CD14-positive monocyte (primary cell): ENCODE results near the gene ZBTB17. TPM values are rescaled to one million over a fixed set of nuclear protein-coding genes. Genes with fewer than 3 reads are reported as not detected.
A peak's percentile ranks its signal among the peaks of the same experiment; 100 is the strongest.

Experiments
- DNase-seq, 3 donors: peaks; one replicate each; pipeline ENCODE4 v3.0.0-alpha.2; 2011 to 2022
- H2AFZ ChIP-seq: 2 replicates; pipeline ENCODE4 v1.6.0; 2012; ENCODE audit warnings: mild to moderate bottlenecking, low read depth, low read length, inconsistent platforms; ENCODE audit not compliant: insufficient read depth, poor library complexity, severe bottlenecking
- H3K27ac ChIP-seq, 2 donors: 1 replicate in 1 of 2; 2 replicates in 1 of 2; pipeline ENCODE4 v1.5.1; 2012 to 2013; ENCODE audit warnings: low read length in 2 of 2, control low read depth in 1 of 2, inconsistent platforms in 1 of 2, low read depth in 1 of 2, mild to moderate bottlenecking in 1 of 2
- H3K27me3 ChIP-seq, 2 donors: one replicate each; pipeline versions ENCODE4 v1.6.0 to v1.6.1; 2011 to 2013; ENCODE audit warnings: low read length in 2 of 2; ENCODE audit not compliant: control insufficient read depth in 2 of 2, insufficient read depth in 2 of 2
- H3K36me3 ChIP-seq, 2 donors: replicated peaks in 1 of 2; 1 replicate in 1 of 2; 2 replicates in 1 of 2; pipeline versions ENCODE4 v1.5.1 to v1.6.1; 2012 to 2013; ENCODE audit warnings: low read length in 2 of 2, control low read depth in 1 of 2, inconsistent platforms in 1 of 2, mild to moderate bottlenecking in 1 of 2; ENCODE audit not compliant: insufficient read depth in 2 of 2, control insufficient read depth in 1 of 2
- H3K4me1 ChIP-seq, 2 donors: 1 replicate in 1 of 2; 2 replicates in 1 of 2; pipeline versions ENCODE4 v1.5.1 to v1.6.1; 2012 to 2013; ENCODE audit warnings: low read length in 2 of 2, control low read depth in 1 of 2, inconsistent platforms in 1 of 2, mild to moderate bottlenecking in 1 of 2, moderate library complexity in 1 of 2; ENCODE audit not compliant: insufficient read depth in 2 of 2, control insufficient read depth in 1 of 2
- H3K4me2 ChIP-seq: replicated peaks from 2 replicates; pipeline ENCODE3; 2012; ENCODE audit warnings: low read length, moderate library complexity, mild to moderate bottlenecking; ENCODE audit not compliant: poor library complexity, severe bottlenecking; ENCODE audit errors: extremely low read depth
- H3K4me3 ChIP-seq, 3 experiments: fragments of 200-600 bp in 1 of 3; sonication (generic) in 1 of 3; replicated peaks in 1 of 3; 1 replicate in 2 of 3; 2 replicates in 1 of 3; pipeline ENCODE4 v1.5.1; 2011 to 2013; ENCODE audit warnings: low read length in 3 of 3, mild to moderate bottlenecking in 3 of 3, control low read depth in 2 of 3, low read depth in 2 of 3, inconsistent platforms in 1 of 3, moderate library complexity in 1 of 3
- H3K79me2 ChIP-seq: 2 replicates; pipeline ENCODE4 v1.6.0; 2012; ENCODE audit warnings: mild to moderate bottlenecking, control low read depth, inconsistent platforms, low read length, moderate library complexity; ENCODE audit not compliant: insufficient read depth
- H3K9ac ChIP-seq: 2 replicates; pipeline ENCODE4 v1.6.0; 2017; ENCODE audit warnings: low read length, mild to moderate bottlenecking; ENCODE audit not compliant: insufficient read depth, poor library complexity, severe bottlenecking
- H3K9me3 ChIP-seq, 2 donors: replicated peaks in 1 of 2; 1 replicate in 1 of 2; 2 replicates in 1 of 2; pipeline versions ENCODE4 v1.5.1 to v1.6.1; 2012 to 2013; ENCODE audit warnings: low read length in 2 of 2, control low read depth in 1 of 2; ENCODE audit not compliant: control insufficient read depth in 1 of 2, insufficient read depth in 1 of 2
- H4K20me1 ChIP-seq: 2 replicates; pipeline ENCODE4 v1.6.0; 2012; ENCODE audit warnings: mild to moderate bottlenecking, low read length, control low read depth, moderate library complexity; ENCODE audit not compliant: insufficient read depth
- H3K27ac Mint-ChIP-seq, 7 donors: one replicate each; pipeline ENCODE4 v1.8.0; 2020; ENCODE audit warnings: mild to moderate bottlenecking in 7 of 7, mixed read lengths in 7 of 7, moderate library complexity in 6 of 7, inconsistent platforms in 2 of 7
- H3K27me3 Mint-ChIP-seq, 3 donors: one replicate each; pipeline ENCODE4 v1.8.0; 2021 to 2022; ENCODE audit warnings: low read depth in 3 of 3, mild to moderate bottlenecking in 3 of 3, mixed read lengths in 3 of 3, moderate library complexity in 3 of 3, inconsistent platforms in 1 of 3
- H3K36me3 Mint-ChIP-seq, 2 donors: one replicate each; pipeline ENCODE4 v1.8.0; 2020; ENCODE audit warnings: mixed read lengths in 2 of 2, inconsistent platforms in 1 of 2, mild to moderate bottlenecking in 1 of 2
- H3K4me1 Mint-ChIP-seq: one replicate; pipeline ENCODE4 v1.8.0; 2020; ENCODE audit warnings: mild to moderate bottlenecking, mixed read lengths
- H3K4me3 Mint-ChIP-seq, 2 donors: one replicate each; pipeline ENCODE4 v1.8.0; 2020; ENCODE audit warnings: mild to moderate bottlenecking in 2 of 2, mixed read lengths in 2 of 2, moderate library complexity in 1 of 2
- H3K9me3 Mint-ChIP-seq, 7 donors: one replicate each; pipeline ENCODE4 v1.8.0; 2020 to 2022; ENCODE audit warnings: mixed read lengths in 7 of 7, mild to moderate bottlenecking in 6 of 7, moderate library complexity in 6 of 7, inconsistent platforms in 2 of 7
- WGBS: methylation state at CpG from one replicate; pipeline ENCODE4 v1.1.5; 2013; ENCODE audit warnings: missing lambda C conversion rate; ENCODE audit not compliant: insufficient coverage; 5-methylcytosine and 5-hydroxymethylcytosine counted together
- intact Hi-C, 2 donors: fragments of 100-400 bp; cut with micrococcal nuclease; formaldehyde crosslinking; loops; one replicate each; pipeline versions ENCODE4 v1.15.0 to v1.15.1; 2023
- polyA plus RNA-seq, 3 donors: library from polyadenylated mRNA; depleted of rRNA in 1 of 3; unstranded in 2 of 3; stranded (reverse) in 1 of 3; fragments of 300-500 nt in 2 of 3; fragments of >200 nt in 1 of 3; fragmentation: Illumina TruSeq in 2 of 3; gene quantifications; 1 replicate in 2 of 3; 2 replicates in 1 of 3; pipeline ENCODE4 v1.2.3, GENCODE V29; 2012 to 2021
- TF ChIP-seq, protein P1 (sequence below): fragments of 200-600 bp; IDR thresholded peaks from one replicate; pipeline ENCODE4 v1.8.0; 2022; ENCODE audit warnings: antibody characterized with exemption, mild to moderate bottlenecking

Gene ZBTB17
- polyA plus RNA-seq, 3 donors, result 2.8 to 93.3 (median 7.6) TPM

DNA sequence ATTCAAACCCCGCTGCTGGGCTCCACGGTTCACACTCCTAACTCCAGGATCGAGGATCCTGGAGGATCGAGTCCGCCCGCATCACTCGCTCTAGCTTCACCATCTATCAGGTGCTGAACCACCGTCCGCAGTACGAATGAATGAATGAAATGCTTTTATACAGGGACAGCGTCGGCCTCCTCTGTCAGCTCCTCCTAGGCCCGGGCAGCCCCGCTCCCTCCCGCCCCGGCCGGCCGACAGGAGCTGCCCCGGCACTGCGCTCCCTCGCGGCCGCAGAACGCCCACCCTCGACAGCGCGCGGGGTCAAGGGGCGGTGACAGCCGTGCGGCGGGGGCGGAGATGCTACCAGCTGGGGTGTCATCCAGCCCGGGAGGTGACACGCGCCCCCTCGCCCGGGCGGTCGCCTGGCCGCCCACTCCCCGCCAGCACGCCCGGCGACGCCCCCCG is 520 bp downstream of the ZBTB17 start:
- intact Hi-C loops, result loop anchor here (2.0 to 5.0 kb wide), 2 partner anchors 27 to 38 kb away; no protein-coding TSS in a partner anchor
- peaks cover 20% of the 10 kb centered on the region for H3K4me1 Mint-ChIP-seq
- peaks cover 0 to 6% (median 1%) of the 10 kb centered on the region in 7 donors for H3K9me3 Mint-ChIP-seq
- H3K79me2 ChIP-seq, result peaks cover 49% of the 10 kb centered on the region
- peak overlapping the region; percentile 85 to 90 for H3K4me3 Mint-ChIP-seq
- H3K27me3 ChIP-seq, result no peaks in the 10 kb centered on the region
- H3K27ac Mint-ChIP-seq, result peak overlapping the region in 6 of 7 donors; percentile 80 to 92 (median 84)
- peak overlapping the region; percentile 89 for H3K9ac ChIP-seq
- peak overlapping the region; percentile 97 for H3K4me2 ChIP-seq
- H3K36me3 Mint-ChIP-seq, result peaks cover 22 to 33% of the 10 kb centered on the region in 2 donors
- H3K27ac ChIP-seq, result peak overlapping the region in 1 of 2 donors; percentile 80
- H3K4me1 ChIP-seq, result peaks cover 9 to 11% of the 10 kb centered on the region in 2 donors
- DNase-seq, result peak; percentile 10 to 44 (median 35)
- peaks cover 30% of the 10 kb centered on the region for H4K20me1 ChIP-seq
- TF ChIP-seq, protein P1, sequence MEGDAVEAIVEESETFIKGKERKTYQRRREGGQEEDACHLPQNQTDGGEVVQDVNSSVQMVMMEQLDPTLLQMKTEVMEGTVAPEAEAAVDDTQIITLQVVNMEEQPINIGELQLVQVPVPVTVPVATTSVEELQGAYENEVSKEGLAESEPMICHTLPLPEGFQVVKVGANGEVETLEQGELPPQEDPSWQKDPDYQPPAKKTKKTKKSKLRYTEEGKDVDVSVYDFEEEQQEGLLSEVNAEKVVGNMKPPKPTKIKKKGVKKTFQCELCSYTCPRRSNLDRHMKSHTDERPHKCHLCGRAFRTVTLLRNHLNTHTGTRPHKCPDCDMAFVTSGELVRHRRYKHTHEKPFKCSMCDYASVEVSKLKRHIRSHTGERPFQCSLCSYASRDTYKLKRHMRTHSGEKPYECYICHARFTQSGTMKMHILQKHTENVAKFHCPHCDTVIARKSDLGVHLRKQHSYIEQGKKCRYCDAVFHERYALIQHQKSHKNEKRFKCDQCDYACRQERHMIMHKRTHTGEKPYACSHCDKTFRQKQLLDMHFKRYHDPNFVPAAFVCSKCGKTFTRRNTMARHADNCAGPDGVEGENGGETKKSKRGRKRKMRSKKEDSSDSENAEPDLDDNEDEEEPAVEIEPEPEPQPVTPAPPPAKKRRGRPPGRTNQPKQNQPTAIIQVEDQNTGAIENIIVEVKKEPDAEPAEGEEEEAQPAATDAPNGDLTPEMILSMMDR, result no peak
- no peaks in the 10 kb centered on the region for H3K9me3 ChIP-seq
- peak overlapping the region; percentile 92 to 98 (median 95) for H3K4me3 ChIP-seq
- peak overlapping the region; percentile 91 for H2AFZ ChIP-seq
- WGBS, result under 1% methylated on average over 40 of the region's 47 CpGs
- no peaks in the 10 kb centered on the region for H3K27me3 Mint-ChIP-seq
- H3K36me3 ChIP-seq, result peaks cover 17 to 27% of the 10 kb centered on the region in 2 donors

DNA sequence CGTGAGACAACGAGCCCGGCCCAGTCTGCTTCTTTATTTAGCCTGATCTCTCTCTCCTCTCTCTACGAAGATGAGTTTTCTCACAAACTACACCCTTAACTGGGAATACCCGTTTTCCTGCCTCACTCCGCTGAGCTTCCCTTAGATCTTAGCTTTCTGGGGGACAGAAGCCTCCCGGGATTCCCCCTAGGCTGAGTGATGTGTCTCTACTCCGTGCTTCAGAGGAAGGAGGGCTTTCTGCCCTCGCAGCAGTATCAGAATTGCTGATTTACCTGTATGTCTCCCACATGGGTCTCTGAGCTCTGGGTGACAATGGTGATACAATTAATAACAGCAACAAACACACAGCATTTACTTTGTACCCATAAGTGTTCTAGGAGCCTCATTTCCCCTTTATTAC is 1.0 kb downstream of the ZBTB17 start:
- H3K4me3 ChIP-seq, result peak overlapping the region; percentile 92 to 98 (median 95)
- no peaks in the 10 kb centered on the region for H3K27me3 Mint-ChIP-seq
- H2AFZ ChIP-seq, result no peak overlapping the region
- WGBS, result 82% methylated on average over 5 of the region's 9 CpGs
- peaks cover 21 to 31% of the 10 kb centered on the region in 2 donors for H3K36me3 ChIP-seq
- intact Hi-C loops, result loop anchor here (2.0 to 5.0 kb wide), 2 partner anchors 26 to 38 kb away; no protein-coding TSS in a partner anchor
- H4K20me1 ChIP-seq, result peaks cover 30% of the 10 kb centered on the region
- H3K9ac ChIP-seq, result peak overlapping the region; percentile 89
- H3K79me2 ChIP-seq, result peaks cover 53% of the 10 kb centered on the region
- no peaks in the 10 kb centered on the region for H3K9me3 ChIP-seq
- no peaks in the 10 kb centered on the region for H3K27me3 ChIP-seq
- H3K36me3 Mint-ChIP-seq, result peaks cover 25 to 38% of the 10 kb centered on the region in 2 donors
- TF ChIP-seq, protein P1, result no peak
- H3K4me1 Mint-ChIP-seq, result peaks cover 20% of the 10 kb centered on the region
- H3K27ac Mint-ChIP-seq, result peak overlapping the region in 4 of 7 donors; percentile 63 to 92 (median 82)
- peaks cover 9 to 11% of the 10 kb centered on the region in 2 donors for H3K4me1 ChIP-seq
- peak overlapping the region; percentile 85 to 90 for H3K4me3 Mint-ChIP-seq
- no peak for DNase-seq
- H3K9me3 Mint-ChIP-seq, result peaks cover 0 to 6% (median 1%) of the 10 kb centered on the region in 7 donors
- peak overlapping the region; percentile 97 for H3K4me2 ChIP-seq
- peak overlapping the region in 1 of 2 donors; percentile 80 for H3K27ac ChIP-seq
